Central memory CD8-positive, alpha-beta T cell (primary cell): ENCODE results near the gene TMEM63A.
"Not testable (repeated sequence)": the region's sequence is repeated elsewhere in the genome, so short reads cannot be mapped to it uniquely, and the experiment has no call there.

ENCODE experiments used
- ATAC-seq: fragments of 150-1000 bp; cut with Tn5 transposase; replicated peaks from 2 replicates; pipeline ENCODE4 v1.10.0; 2022; ENCODE audit warnings: mild to moderate bottlenecking, moderate FRiP score, moderate number of reproducible peaks; ENCODE audit not compliant: poor library complexity, severe bottlenecking; ENCODE audit errors: extremely low read depth
- DNase-seq, 2 donors: peaks; one replicate each; pipeline ENCODE4 v3.0.0; 2021; ENCODE audit warnings: low spot score in 2 of 2
- H3K27ac Mint-ChIP-seq: one replicate; pipeline ENCODE4 v1.8.0; 2022; ENCODE audit warnings: low read depth, mild to moderate bottlenecking, moderate library complexity, mixed read lengths
- H3K27me3 Mint-ChIP-seq: one replicate; pipeline ENCODE4 v1.8.0; 2022; ENCODE audit warnings: mixed read lengths
- H3K36me3 Mint-ChIP-seq: one replicate; pipeline ENCODE4 v1.8.0; 2022; ENCODE audit warnings: mild to moderate bottlenecking, moderate library complexity, mixed read lengths; ENCODE audit not compliant: insufficient read depth
- H3K4me1 Mint-ChIP-seq: one replicate; pipeline ENCODE4 v1.8.0; 2022; ENCODE audit warnings: mixed read lengths
- H3K4me3 Mint-ChIP-seq: one replicate; pipeline ENCODE4 v1.8.0; 2022; ENCODE audit warnings: mild to moderate bottlenecking, moderate library complexity, mixed read lengths
- H3K9me3 Mint-ChIP-seq: one replicate; pipeline ENCODE4 v1.8.0; 2022; ENCODE audit warnings: mixed read lengths

The TMEM63A gene

GRCh38 chr1:225811622-225812487 is 70.3 kb downstream of the TMEM63A start:
- Mint-ChIP-seq H3K4me1 (peaks cover 10% of the 10 kb centered on the region), H3K27ac (no peak overlapping the region), H3K36me3 (no peaks in the 10 kb centered on the region), H3K9me3 (no peaks in the 10 kb centered on the region), H3K27me3 (no peaks in the 10 kb centered on the region), H3K4me3 (no peak overlapping the region)
- no peak for ATAC-seq
- DNase-seq, result no peak

- H3K9me3 Mint-ChIP-seq, H3K27me3 Mint-ChIP-seq, H3K27ac Mint-ChIP-seq, ATAC-seq, DNase-seq, H3K36me3 Mint-ChIP-seq: not testable (repeated sequence)
- Mint-ChIP-seq H3K4me3 (peak overlapping the region; percentile 80), H3K4me1 (peaks cover 10% of the 10 kb centered on the region)
These were observed 71.3 kb downstream of the TMEM63A start for GRCh38 chr1:225810579-225811538.

GRCh38 chr1:225809842-225810578 is 72.2 kb downstream of the TMEM63A start, which contains the start of gene EPHX1:
Gene EPHX1, plus strand, starts transcription at chr1:225810124. Its CDS starts 18,606 bp downstream, at chr1:225828730.
- Mint-ChIP-seq H3K36me3 (no peaks in the 10 kb centered on the region), H3K27me3 (no peaks in the 10 kb centered on the region), H3K4me1 (peaks cover 10% of the 10 kb centered on the region), H3K9me3 (no peaks in the 10 kb centered on the region), H3K27ac (peak within 1 kb of the TSS; percentile 76), H3K4me3 (peak within 1 kb of the TSS; percentile 80)
- ATAC-seq (peak; percentile 80), DNase-seq (peak; percentile 20 to 32)

- H3K36me3 Mint-ChIP-seq, result no peaks in the 10 kb centered on the region
- H3K4me1 Mint-ChIP-seq, result peaks cover 10% of the 10 kb centered on the region
- ATAC-seq (no peak), DNase-seq (no peak)
- no peak overlapping the region for H3K27ac Mint-ChIP-seq
- no peaks in the 10 kb centered on the region for H3K27me3 Mint-ChIP-seq
- no peak overlapping the region for H3K4me3 Mint-ChIP-seq
- H3K9me3 Mint-ChIP-seq, result no peaks in the 10 kb centered on the region
These were observed 74.0 kb downstream of the TMEM63A start for GRCh38 chr1:225808136-225808535.

- H3K4me1 Mint-ChIP-seq, result peaks cover 10% of the 10 kb centered on the region
- not testable (repeated sequence) for H3K27ac Mint-ChIP-seq, H3K36me3 Mint-ChIP-seq, H3K27me3 Mint-ChIP-seq, H3K9me3 Mint-ChIP-seq, H3K4me3 Mint-ChIP-seq, DNase-seq, ATAC-seq
These were observed 75.4 kb downstream of the TMEM63A start for GRCh38 chr1:225806736-225807135.

GRCh38 chr1:225806249-225806648 is 75.9 kb downstream of the TMEM63A start:
- H3K9me3 Mint-ChIP-seq, result no peaks in the 10 kb centered on the region
- no peaks in the 10 kb centered on the region for H3K36me3 Mint-ChIP-seq
- H3K27ac Mint-ChIP-seq, result no peak overlapping the region
- peaks cover 10% of the 10 kb centered on the region for H3K4me1 Mint-ChIP-seq
- no peak overlapping the region for H3K4me3 Mint-ChIP-seq
- DNase-seq, result no peak
- ATAC-seq, result no peak
- no peaks in the 10 kb centered on the region for H3K27me3 Mint-ChIP-seq

GRCh38 chr1:225801146-225801545 is 81.0 kb downstream of the TMEM63A start:
- H3K9me3 Mint-ChIP-seq, DNase-seq, H3K4me3 Mint-ChIP-seq, ATAC-seq, H3K27ac Mint-ChIP-seq, H3K36me3 Mint-ChIP-seq, H3K27me3 Mint-ChIP-seq, H3K4me1 Mint-ChIP-seq: not testable (repeated sequence)

- H3K4me3 Mint-ChIP-seq, H3K9me3 Mint-ChIP-seq, DNase-seq, H3K27ac Mint-ChIP-seq, ATAC-seq, H3K36me3 Mint-ChIP-seq, H3K4me1 Mint-ChIP-seq, H3K27me3 Mint-ChIP-seq: not testable (repeated sequence)
These were observed 86.1 kb downstream of the TMEM63A start for GRCh38 chr1:225796097-225796496.
